Measurements from ENCODE around the gene GALNT14.

The GALNT14 gene

DNA sequence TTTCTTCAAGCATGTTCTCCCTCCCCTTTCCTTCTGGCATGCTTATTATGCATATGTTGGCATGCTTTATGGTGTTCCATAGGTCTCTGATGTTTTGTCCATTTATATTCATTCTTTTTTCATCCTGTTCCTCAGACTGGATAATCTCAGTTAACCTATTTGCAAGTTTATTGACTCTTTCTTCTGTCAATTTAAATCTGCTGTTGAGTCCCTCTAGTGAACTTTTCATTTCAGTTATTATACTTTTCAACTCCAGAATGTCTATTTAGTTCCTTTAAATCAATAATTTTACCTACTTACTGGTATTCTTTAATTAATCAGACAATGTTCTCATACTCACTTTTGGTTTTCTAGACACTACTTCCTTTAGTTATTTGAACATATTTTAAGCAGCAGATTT is 101.2 kb downstream of the GALNT14 start:
- TF ChIP-seq CTCF (IDR thresholded peaks at IDR 0.05): no peak

GRCh38 chr2:31033032-31033431 is 105.2 kb downstream of the GALNT14 start:
- TF ChIP-seq CTCF (IDR thresholded peaks at IDR 0.05): no peak

DNA sequence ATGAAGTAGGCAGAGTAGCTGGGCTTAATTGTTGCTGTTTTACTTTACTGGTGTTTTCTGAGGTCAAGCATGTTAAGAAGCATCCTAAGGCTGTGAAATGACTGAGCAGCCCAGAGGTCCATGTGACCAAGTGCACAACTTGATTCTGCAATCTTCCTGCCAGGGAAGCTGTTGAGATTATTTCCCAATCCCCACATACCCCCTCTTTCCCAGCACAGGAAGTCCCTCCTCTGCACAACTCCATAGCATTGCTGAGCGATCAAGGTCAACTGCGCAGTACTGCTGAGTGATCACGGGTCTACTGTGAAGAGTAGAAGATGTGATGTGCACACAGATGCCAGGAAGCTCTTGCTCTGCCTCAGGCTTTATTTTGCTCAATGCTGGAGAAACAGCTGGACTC is 105.8 kb downstream of the GALNT14 start:
- no peak for TF ChIP-seq CTCF (IDR thresholded peaks at IDR 0.05)

DNA sequence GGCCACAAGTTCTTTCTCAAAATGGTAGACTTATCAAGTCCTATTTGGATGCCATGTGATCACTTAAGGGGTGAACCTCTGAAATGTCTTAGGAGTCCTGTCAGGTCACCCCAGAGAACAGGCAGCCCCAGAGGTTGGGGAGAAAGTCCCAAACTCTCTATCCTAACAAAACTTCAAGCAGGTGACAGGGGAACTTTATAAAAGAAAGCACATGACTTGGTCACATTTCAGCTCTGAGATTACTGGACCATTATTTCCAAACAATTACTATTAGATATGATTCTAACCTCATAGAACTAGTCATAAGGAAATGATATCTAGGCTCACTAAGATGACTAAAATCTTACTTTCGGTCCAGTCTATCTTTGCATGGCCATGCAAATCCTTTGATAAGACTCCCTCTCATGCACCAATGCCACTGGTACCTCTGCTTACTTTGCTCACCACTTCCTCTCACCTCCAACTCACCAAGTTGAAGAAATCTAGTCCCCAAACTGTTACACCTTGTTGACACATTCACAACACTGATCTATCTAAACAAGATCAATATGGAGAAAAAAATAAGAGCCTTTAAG is 107.0 kb downstream of the GALNT14 start:
- TF ChIP-seq CTCF (IDR thresholded peaks at IDR 0.05): no peak

DNA sequence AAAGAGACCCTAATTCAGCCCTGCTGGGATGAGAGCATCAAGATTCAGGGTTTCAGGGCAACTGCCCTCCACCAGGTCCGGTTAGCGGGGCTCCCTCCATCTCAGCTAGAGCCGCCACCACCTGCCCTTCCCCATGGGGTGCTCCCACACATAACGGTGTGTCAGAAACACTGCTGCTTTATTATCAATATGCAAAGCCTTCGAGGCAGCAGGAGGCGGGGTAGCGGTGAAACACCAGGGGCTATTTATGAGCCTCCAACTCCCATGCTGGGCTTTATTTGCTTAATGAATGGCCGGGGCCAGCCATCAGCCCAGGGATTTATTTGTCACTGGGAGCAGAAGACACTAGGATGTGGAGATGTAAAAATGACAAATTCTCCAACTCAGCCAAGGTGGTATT is 109.8 kb downstream of the GALNT14 start:
- no peak for TF ChIP-seq CTCF (IDR thresholded peaks at IDR 0.05)

GRCh38 chr2:31027549-31027948 is 110.7 kb downstream of the GALNT14 start:
- TF ChIP-seq CTCF (IDR thresholded peaks at IDR 0.05): no peak

- TF ChIP-seq CTCF (IDR thresholded peaks at IDR 0.05): no peak
Measured at GRCh38 chr2:31023541-31023940, 114.7 kb downstream of the GALNT14 start.

GRCh38 chr2:31020713-31021112 is 117.5 kb downstream of the GALNT14 start:
- TF ChIP-seq CTCF (IDR thresholded peaks at IDR 0.05): no peak
